ENCODE measurements around the gene AK8. TPM values are rescaled to one million over a fixed set of nuclear protein-coding genes. Genes with fewer than 3 reads are reported as not detected.

The AK8 gene
- total and polyA plus RNA-seq, 2 experiments from 2014 or later: 0.14 to 0.78 TPM

GRCh38 chr9:132888151-132888550 is 10.1 kb upstream of the AK8 start (continued):
- no peak for TF ChIP-seq CTCF (conservative IDR thresholded peaks at IDR 0.05; ENCODE audit: low read depth in 2 of 2)
- no peak for TF ChIP-seq EZH2phosphoT487 (IDR thresholded peaks at IDR 0.05; ENCODE audit: unreplicated experiment)
- TF ChIP-seq JUNB (IDR thresholded peaks at IDR 0.05; ENCODE audit: unreplicated experiment): no peak
- no peak for TF ChIP-seq ETS1 (IDR thresholded peaks at IDR 0.05)
- no peak for TF ChIP-seq ZNF114 (CRISPR knock-in tag; IDR thresholded peaks at IDR 0.05)

- DNase-seq (ENCODE audit: low spot score): no peak
- ATAC-seq: no peak
- Histone ChIP-seq H2AFZ (no peak overlapping the region), H3K79me2 (replicated peaks; ENCODE audit: insufficient read depth) (no peaks in the 10 kb centered on the region), H3K4me3 (no peak overlapping the region), H3K9me2 (ENCODE audit: insufficient read depth) (no peaks in the 10 kb centered on the region), H3K4me1 (ENCODE audit: insufficient read depth) (no peaks in the 10 kb centered on the region), H3K27ac (ENCODE audit: low read depth) (no peak overlapping the region), H3F3A (replicated peaks; ENCODE audit: low read depth) (no peaks in the 10 kb centered on the region), H3K4me2 (no peak overlapping the region), H4K20me1 (replicated peaks; ENCODE audit: insufficient read depth) (no peaks in the 10 kb centered on the region), H3K36me3 (ENCODE audit: insufficient read depth) (no peaks in the 10 kb centered on the region), H3K27me3 (ENCODE audit: insufficient read depth) (no peaks in the 10 kb centered on the region)
- Mint-ChIP-seq H3K27me3 (ENCODE audit: insufficient read depth, low read depth, poor library complexity) (peaks cover 4% of the 10 kb centered on the region), H3K27ac (no peak overlapping the region), H3K4me3 (no peak overlapping the region), H3K36me3 (ENCODE audit: low read depth) (no peaks in the 10 kb centered on the region), H3K9me3 (no peaks in the 10 kb centered on the region), H3K4me1 (no peaks in the 10 kb centered on the region; the same call in 2 of the 3 replicates)
- TF ChIP-seq NANOG (IDR thresholded peaks at IDR 0.05; ENCODE audit: borderline replicate concordance): no peak
- TF ChIP-seq ZNF331 (CRISPR knock-in tag; IDR thresholded peaks at IDR 0.05; ENCODE audit: low read depth): no peak
- TF ChIP-seq CREB1 (CRISPR knock-in tag; IDR thresholded peaks at IDR 0.05; ENCODE audit: low read depth): no peak
- no peak for TF ChIP-seq ZNF462 (CRISPR knock-in tag; IDR thresholded peaks at IDR 0.05)
- TF ChIP-seq REST (IDR thresholded peaks at IDR 0.05; ENCODE audit: unreplicated experiment): no peak
- no peak for TF ChIP-seq JUNB (IDR thresholded peaks at IDR 0.05; ENCODE audit: unreplicated experiment)
- no peak for TF ChIP-seq STAT1 (IDR thresholded peaks at IDR 0.05; ENCODE audit: unreplicated experiment)
- no peak for TF ChIP-seq POLR2AphosphoS5 (IDR thresholded peaks at IDR 0.05; ENCODE audit: low read depth)
Observed at GRCh38 chr9:132887181-132888120, 9.4 kb upstream of the AK8 start.

Measured in GM23338 (cell line).